Ishikawa (cell line): ENCODE measurements around the gene DUSP18.

ENCODE experiments used
- CEBPB ChIP-seq: IDR thresholded peaks from 2 replicates; pipeline ENCODE4 v1.6.1; 2012
- CREB1 ChIP-seq: IDR thresholded peaks from 2 replicates; pipeline ENCODE4 v1.6.1; 2012; ENCODE audit warnings: low read depth
- EGR1 ChIP-seq: IDR thresholded peaks from 2 replicates; pipeline ENCODE4 v1.6.1; 2012
- EP300 ChIP-seq: IDR thresholded peaks from 2 replicates; pipeline ENCODE4 v1.6.1; 2012; ENCODE audit warnings: borderline replicate concordance
- FOXM1 ChIP-seq: IDR thresholded peaks from 2 replicates; pipeline ENCODE4 v1.6.1; 2012; ENCODE audit warnings: low read depth, borderline replicate concordance
- MAX ChIP-seq: IDR thresholded peaks from 2 replicates; pipeline ENCODE4 v1.6.1; 2012
- NFIC ChIP-seq: IDR thresholded peaks from 2 replicates; pipeline ENCODE4 v1.6.1; 2012
- RAD21 ChIP-seq: IDR thresholded peaks from 2 replicates; pipeline ENCODE4 v1.6.1; 2012; ENCODE audit warnings: low read depth
- REST ChIP-seq: IDR thresholded peaks from 2 replicates; pipeline ENCODE4 v1.6.1; 2012; ENCODE audit warnings: low read depth, mild to moderate bottlenecking
- TAF1 ChIP-seq: IDR thresholded peaks from 2 replicates; pipeline ENCODE4 v1.6.1; 2012; ENCODE audit warnings: low read depth, mild to moderate bottlenecking
- TEAD4 ChIP-seq: IDR thresholded peaks from 2 replicates; pipeline ENCODE4 v1.6.1; 2012
- YY1 ChIP-seq: IDR thresholded peaks from 2 replicates; pipeline ENCODE4 v1.6.1; 2012; ENCODE audit warnings: low read depth
- ZBTB7A ChIP-seq: IDR thresholded peaks from 2 replicates; pipeline ENCODE4 v1.6.1; 2012; ENCODE audit warnings: low read depth

DNA sequence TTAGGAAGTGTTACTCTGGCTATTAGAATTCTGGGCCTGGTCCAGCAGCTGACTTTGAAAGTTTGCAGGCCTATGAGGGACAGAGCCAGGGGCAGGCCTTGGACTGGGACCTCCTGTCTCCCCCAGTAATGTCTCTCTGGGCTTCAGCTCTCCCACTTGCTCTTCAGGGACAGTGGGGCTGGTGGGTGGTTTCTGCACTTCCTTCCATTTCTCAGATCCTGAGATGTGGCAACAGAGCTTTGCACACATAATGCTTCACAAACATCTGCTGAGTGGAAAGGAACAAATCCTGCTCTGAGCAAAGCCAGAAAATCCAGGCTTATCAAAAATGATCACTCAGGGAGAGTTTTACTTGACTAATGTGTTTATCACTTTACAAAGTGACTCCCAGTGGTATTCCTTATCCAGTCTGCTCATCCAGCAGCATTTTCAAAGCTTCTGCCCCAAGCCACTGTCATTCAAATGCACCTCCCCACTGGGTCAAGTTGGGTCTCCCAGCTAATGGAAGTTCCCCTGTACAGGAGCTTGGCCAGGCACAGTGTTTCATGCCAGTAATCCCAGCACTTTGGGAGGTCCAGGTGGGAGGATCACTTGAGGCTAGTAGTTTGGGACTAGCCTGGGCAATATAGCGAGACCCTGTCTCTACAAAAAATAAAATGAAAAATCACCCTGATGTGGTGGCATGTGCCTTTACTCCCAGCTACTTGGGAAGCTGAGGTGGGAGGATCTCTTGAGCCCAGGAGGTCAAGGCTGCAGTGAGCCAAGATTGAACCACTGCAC is 13.5 kb upstream of the DUSP18 start:
- no peak for TF ChIP-seq REST
- TF ChIP-seq MAX, result no peak
- TF ChIP-seq TAF1, result no peak
- no peak for TF ChIP-seq FOXM1
- TF ChIP-seq CREB1, result no peak
- TF ChIP-seq EP300, result no peak
- TF ChIP-seq TEAD4, result no peak
- TF ChIP-seq YY1, result no peak
- TF ChIP-seq RAD21, result no peak
- TF ChIP-seq ZBTB7A, result no peak
- TF ChIP-seq CEBPB, result no peak
- TF ChIP-seq EGR1, result no peak
- no peak for TF ChIP-seq NFIC
